Activated naive CD4-positive, alpha-beta T cell treated with anti-CD3 and anti-CD28 coated beads for 36 hours (primary cell): ENCODE measurements around the gene PFN3. TPM values are rescaled to one million over a fixed set of nuclear protein-coding genes. Genes with fewer than 3 reads are reported as not detected.
A peak's percentile ranks its signal among the peaks of the same experiment; 100 is the strongest.
"Not testable (repeated sequence)": the region's sequence is repeated elsewhere in the genome, so short reads cannot be mapped to it uniquely, and the experiment has no call there.

Experiments
- CTCF ChIA-PET: fragments of 350-600 bp; sonication (Branson Sonifier 250); formaldehyde crosslinking; loops from one replicate; lab custom pipeline; 2021; ENCODE audit warnings: antibody characterized with exemption; lab: Charles Lee
- DNase-seq: peaks from one replicate; pipeline ENCODE4 v3.0.0-alpha.2; 2020
- H3K27ac Mint-ChIP-seq: one replicate; pipeline ENCODE4 v1.8.0; 2021; ENCODE audit warnings: mild to moderate bottlenecking, mixed read lengths
- H3K27me3 Mint-ChIP-seq: one replicate; pipeline ENCODE4 v1.8.0; 2021; ENCODE audit warnings: low read depth, mixed read lengths
- H3K36me3 Mint-ChIP-seq: one replicate; pipeline ENCODE4 v1.8.0; 2021; ENCODE audit warnings: low read depth, mixed read lengths
- H3K4me1 Mint-ChIP-seq: one replicate; pipeline ENCODE4 v1.8.0; 2021; ENCODE audit warnings: low read depth, mixed read lengths
- H3K4me3 Mint-ChIP-seq: one replicate; pipeline ENCODE4 v1.8.0; 2021; ENCODE audit warnings: mild to moderate bottlenecking, moderate library complexity, mixed read lengths
- H3K9me3 Mint-ChIP-seq: one replicate; pipeline ENCODE4 v1.8.0; 2021; ENCODE audit warnings: mixed read lengths
- intact Hi-C: fragments of 100-400 bp; cut with micrococcal nuclease; formaldehyde crosslinking; loops from one replicate; pipeline ENCODE4 v1.15.1; 2023
- total RNA-seq, 2 experiments: library from RNA; stranded (reverse); gene quantifications; one replicate each; pipeline ENCODE4 v1.2.3, GENCODE V29; 2021

The PFN3 gene
- total RNA-seq, 2 experiments from 2014 or later = not detected

DNA sequence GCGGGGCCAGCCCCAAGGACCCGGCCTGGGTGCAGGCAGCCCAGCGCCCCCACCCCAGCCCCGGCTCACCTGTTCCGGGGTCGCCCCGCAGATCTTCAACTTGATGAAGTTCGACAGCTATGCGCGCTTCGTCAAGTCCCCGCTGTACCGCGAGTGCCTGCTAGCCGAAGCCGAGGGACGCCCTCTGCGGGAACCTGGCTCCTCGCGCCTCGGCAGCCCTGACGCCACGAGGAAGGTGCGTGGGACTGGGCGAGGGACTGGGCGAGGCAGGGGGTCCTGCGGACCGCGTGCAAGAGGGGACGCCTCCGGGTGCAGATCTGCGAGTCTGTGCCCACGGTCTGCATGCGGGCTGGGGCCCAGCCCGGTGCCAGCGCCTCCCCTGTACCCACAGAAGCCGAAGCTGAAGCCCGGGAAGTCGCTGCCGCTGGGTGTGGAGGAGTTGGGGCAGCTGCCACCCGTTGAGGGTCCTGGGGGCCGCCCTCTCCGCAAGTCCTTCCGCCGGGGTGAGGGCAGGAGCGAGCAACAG lies 33.1 kb downstream of the PFN3 start:
- CTCF ChIA-PET = interaction anchor here (0.6 to 2.0 kb wide), 4 partner anchors 14 to 88 kb away, joined by 3 to 5 read pairs (median 4); no protein-coding TSS in a partner anchor
- H3K27ac Mint-ChIP-seq = no peak overlapping the region
- peaks cover 72% of the 10 kb centered on the region for H3K4me1 Mint-ChIP-seq
- no peaks in the 10 kb centered on the region for H3K9me3 Mint-ChIP-seq
- DNase-seq = no peak
- H3K4me3 Mint-ChIP-seq = no peak overlapping the region
- no peaks in the 10 kb centered on the region for H3K27me3 Mint-ChIP-seq
- intact Hi-C loops = no loop called here
- peaks cover 21% of the 10 kb centered on the region for H3K36me3 Mint-ChIP-seq

GRCh38 chr5:177366528-177367322 lies 33.7 kb downstream of the PFN3 start:
- Mint-ChIP-seq H3K36me3 (peaks cover 19% of the 10 kb centered on the region), H3K27ac (peak overlapping the region; percentile 50), H3K9me3 (no peaks in the 10 kb centered on the region), H3K4me1 (peaks cover 73% of the 10 kb centered on the region), H3K27me3 (no peaks in the 10 kb centered on the region), H3K4me3 (no peak overlapping the region)
- intact Hi-C loops = no loop called here
- CTCF ChIA-PET = interaction anchor here (0.6 to 2.0 kb wide), 9 partner anchors 11 to 112 kb away, joined by 3 to 8 read pairs (median 4); no protein-coding TSS in a partner anchor
- DNase-seq = no peak

- H3K27ac Mint-ChIP-seq = no peak overlapping the region
- H3K4me1 Mint-ChIP-seq = peaks cover 74% of the 10 kb centered on the region
- peaks cover 16% of the 10 kb centered on the region for H3K36me3 Mint-ChIP-seq
- CTCF ChIA-PET = interaction anchor here (0.6 to 2.6 kb wide), 12 partner anchors 9 to 113 kb away, joined by 3 to 14 read pairs (median 5); no protein-coding TSS in a partner anchor
- no peak for DNase-seq
- no peak overlapping the region for H3K4me3 Mint-ChIP-seq
- H3K27me3 Mint-ChIP-seq = no peaks in the 10 kb centered on the region
- no peaks in the 10 kb centered on the region for H3K9me3 Mint-ChIP-seq
- intact Hi-C loops = loop anchor here (2.0 kb wide), 1 partner anchor 13 kb away; no protein-coding TSS in a partner anchor
Measured at GRCh38 chr5:177365845-177366527, 34.5 kb downstream of the PFN3 start.

DNA sequence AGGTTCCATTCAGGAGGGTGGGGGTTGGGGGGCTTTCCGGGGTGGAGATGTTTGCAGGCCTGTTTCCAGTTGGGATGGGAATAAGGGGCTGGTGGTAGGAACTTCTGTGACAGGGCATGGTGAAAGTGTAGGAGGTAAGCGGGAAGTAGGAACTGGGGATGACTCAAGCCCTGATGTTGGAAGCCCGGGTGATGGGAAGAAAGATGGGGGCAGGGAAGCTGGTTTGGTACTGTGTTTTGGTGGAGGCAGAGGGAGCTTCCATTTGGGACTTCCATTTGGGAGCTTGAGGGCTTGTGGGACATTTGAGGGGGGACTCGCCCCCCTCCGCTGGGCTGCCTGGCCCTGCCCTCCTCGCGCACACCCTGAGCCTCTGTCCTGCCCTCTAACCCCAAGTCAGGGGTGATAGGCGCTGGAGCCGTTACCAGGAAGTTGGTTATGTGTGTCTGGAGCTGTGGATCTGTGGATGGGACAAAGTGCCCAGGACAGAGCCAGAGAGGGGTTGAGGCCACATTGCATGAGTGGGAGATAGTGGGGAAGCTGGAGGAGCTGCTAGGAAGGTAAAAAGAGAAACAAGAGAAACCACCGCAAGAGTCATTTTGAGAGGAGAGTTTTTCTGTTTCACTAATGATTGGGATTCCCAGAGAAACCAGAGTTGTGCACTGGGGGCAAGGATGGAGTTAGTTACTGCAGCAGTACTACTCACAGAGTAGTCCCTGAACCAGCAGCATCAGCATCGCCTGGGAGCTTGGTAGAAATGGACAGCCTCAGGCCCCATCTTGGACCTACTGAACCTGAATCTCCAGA lies 36.1 kb downstream of the PFN3 start:
- CTCF ChIA-PET = interaction anchor here (1.0 to 2.6 kb wide), 10 partner anchors 9 to 46 kb away, joined by 3 to 14 read pairs (median 6); partner anchors contain the start of gene LMAN2
- Mint-ChIP-seq H3K9me3 (no peaks in the 10 kb centered on the region), H3K27ac (peak overlapping the region; percentile 71), H3K4me3 (peak overlapping the region; percentile 50), H3K4me1 (peaks cover 77% of the 10 kb centered on the region), H3K36me3 (peaks cover 15% of the 10 kb centered on the region), H3K27me3 (no peaks in the 10 kb centered on the region)
- peak; percentile 70 for DNase-seq
- intact Hi-C loops = loop anchor here (1.0 to 2.0 kb wide), 2 partner anchors 14 to 25 kb away; no protein-coding TSS in a partner anchor

DNA sequence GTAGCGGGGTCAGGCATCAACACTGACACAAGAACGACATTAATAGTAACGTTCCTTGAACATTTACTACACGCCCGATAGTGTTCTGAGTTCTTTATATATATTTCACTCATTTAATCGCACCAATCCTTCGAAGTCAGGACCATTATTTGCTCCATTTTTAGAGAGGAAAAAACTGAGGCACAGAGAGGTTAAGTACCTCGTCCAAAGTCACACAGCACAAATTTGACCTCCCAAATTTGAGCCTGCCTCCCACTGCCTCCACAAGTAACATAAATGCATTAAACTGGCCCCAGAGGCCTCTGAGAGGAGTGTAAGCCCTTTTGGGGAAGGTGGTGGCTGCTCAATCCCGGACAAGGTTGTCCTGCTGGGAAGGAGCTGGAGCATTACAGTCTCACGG lies 36.9 kb downstream of the PFN3 start:
- intact Hi-C loops = loop anchor here (1.0 to 2.0 kb wide), 4 partner anchors 9 to 63 kb away; partner anchors contain the start of genes GRK6 and LMAN2
- DNase-seq = no peak
- Mint-ChIP-seq H3K27me3 (no peaks in the 10 kb centered on the region), H3K4me3 (peak overlapping the region; percentile 75), H3K27ac (no peak overlapping the region), H3K4me1 (peaks cover 77% of the 10 kb centered on the region), H3K36me3 (peaks cover 8% of the 10 kb centered on the region), H3K9me3 (no peaks in the 10 kb centered on the region)
- CTCF ChIA-PET = interaction anchor here (1.0 to 2.6 kb wide), 5 partner anchors 8 to 39 kb away, joined by 3 to 14 read pairs (median 6); no protein-coding TSS in a partner anchor

DNA sequence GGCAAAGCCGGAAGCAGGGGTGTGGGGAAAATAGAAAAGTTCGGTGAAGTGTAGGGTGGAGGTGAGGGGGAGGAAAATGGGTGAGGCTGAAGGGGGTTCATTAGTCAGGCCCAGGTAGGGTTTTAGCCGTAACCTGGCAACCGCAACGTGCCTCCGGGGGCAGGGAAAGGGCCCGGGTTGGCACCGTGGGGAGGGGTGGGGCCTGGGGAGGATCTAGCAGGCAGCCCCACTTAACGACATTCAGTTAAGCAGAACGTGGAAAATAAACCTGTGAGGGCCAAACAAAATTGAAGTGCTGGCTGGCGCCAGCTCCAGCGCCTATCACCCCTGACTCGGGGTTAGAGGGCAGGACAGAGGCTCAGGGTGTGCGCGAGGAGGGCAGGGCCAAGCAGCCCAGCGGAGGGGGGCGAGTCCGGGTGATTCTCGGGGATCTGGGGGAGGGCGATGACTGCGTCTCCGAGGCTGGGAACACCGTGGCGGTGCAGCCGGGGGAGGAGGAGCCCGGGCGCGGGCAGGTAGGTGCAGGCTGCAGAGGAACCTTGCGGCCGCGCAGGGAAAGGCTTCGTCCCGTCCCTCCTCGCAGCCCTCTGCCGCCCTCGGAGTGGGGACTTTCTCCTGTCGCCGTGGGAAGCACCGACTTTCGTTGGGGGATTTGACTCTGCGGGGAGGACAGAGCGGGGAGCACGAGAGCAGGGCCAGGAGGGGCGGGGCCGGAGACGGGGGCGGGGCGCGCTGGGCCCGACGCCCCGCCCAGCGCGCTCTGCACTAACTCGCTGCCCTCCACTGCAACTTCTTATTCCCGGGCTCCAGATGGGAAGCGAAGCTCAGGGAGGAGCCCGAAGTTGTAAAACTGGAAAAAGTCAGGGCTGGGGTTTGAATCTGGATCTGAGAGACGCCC lies 37.6 kb downstream of the PFN3 start:
- peak; percentile 89 for DNase-seq
- intact Hi-C loops = loop anchor here (1.0 to 2.0 kb wide), 4 partner anchors 9 to 64 kb away; partner anchors contain the start of genes GRK6 and LMAN2
- H3K4me3 Mint-ChIP-seq = peak overlapping the region; percentile 75
- peak overlapping the region; percentile 84 for H3K27ac Mint-ChIP-seq
- H3K27me3 Mint-ChIP-seq = no peaks in the 10 kb centered on the region
- peaks cover 74% of the 10 kb centered on the region for H3K4me1 Mint-ChIP-seq
- CTCF ChIA-PET = interaction anchor here (0.5 to 2.6 kb wide), 10 partner anchors 7 to 91 kb away, joined by 3 to 14 read pairs (median 4); no protein-coding TSS in a partner anchor
- no peaks in the 10 kb centered on the region for H3K9me3 Mint-ChIP-seq
- peaks cover 5% of the 10 kb centered on the region for H3K36me3 Mint-ChIP-seq

GRCh38 chr5:177362292-177362609 lies 38.2 kb downstream of the PFN3 start:
- H3K27me3 Mint-ChIP-seq = no peaks in the 10 kb centered on the region
- H3K4me3 Mint-ChIP-seq = peak overlapping the region; percentile 75
- peaks cover 79% of the 10 kb centered on the region for H3K4me1 Mint-ChIP-seq
- H3K9me3 Mint-ChIP-seq = no peaks in the 10 kb centered on the region
- peaks cover 5% of the 10 kb centered on the region for H3K36me3 Mint-ChIP-seq
- intact Hi-C loops = loop anchor here (2.0 kb wide), 2 partner anchors 49 to 65 kb away; partner anchors contain the start of gene GRK6
- H3K27ac Mint-ChIP-seq = peak overlapping the region; percentile 59
- CTCF ChIA-PET = interaction anchor here (0.5 to 6.3 kb wide), 11 partner anchors 9 to 248 kb away, joined by 3 to 50 read pairs (median 5); no protein-coding TSS in a partner anchor
- no peak for DNase-seq

DNA sequence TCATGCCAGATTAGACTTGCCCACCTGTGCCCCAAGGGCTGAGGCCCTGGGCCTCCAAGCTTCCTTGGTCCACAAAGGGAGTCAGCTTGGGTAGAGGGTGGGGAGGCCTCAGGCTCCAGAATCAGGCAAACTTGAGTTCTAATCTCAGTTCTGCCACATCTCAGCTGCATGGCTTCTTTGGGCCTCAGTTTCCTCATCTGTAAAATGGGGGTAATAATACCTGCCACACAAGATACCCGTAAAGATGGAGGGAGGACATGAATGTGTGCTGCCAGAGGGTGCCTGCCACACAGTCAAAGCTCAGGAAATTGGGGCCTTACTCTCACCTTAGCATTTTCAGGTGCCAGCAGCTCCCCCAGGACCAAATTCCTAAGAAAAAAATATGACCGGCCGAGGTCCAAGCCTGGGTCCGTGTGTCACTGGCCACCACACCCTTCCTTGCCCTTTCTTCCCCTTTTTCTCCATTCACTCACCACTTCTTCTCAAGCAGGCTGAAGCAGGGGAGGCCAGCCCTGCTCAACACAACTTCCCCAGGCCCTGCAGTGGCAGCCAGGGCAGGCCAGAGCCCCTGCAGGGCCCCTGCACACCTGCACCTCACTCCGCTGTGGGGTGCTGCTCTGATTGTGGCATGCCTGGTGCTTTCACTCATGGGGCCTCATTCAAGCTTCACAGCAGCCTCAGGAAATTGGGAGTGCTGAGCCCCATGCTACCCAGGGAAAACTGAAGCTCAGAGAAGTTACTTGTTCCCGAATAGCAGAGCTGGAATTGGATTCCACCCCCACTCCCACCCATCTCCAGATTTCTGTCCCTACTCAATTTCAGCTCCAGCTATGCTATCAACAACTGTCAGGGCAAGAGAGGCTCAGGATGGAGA lies 38.8 kb downstream of the PFN3 start:
- peak overlapping the region; percentile 75 for H3K4me3 Mint-ChIP-seq
- peaks cover 85% of the 10 kb centered on the region for H3K4me1 Mint-ChIP-seq
- DNase-seq = peak; percentile 43
- peaks cover 3% of the 10 kb centered on the region for H3K36me3 Mint-ChIP-seq
- H3K27ac Mint-ChIP-seq = peak overlapping the region; percentile 59
- intact Hi-C loops = loop anchor here (2.0 kb wide), 2 partner anchors 49 to 65 kb away; partner anchors contain the start of gene GRK6
- no peaks in the 10 kb centered on the region for H3K27me3 Mint-ChIP-seq
- no peaks in the 10 kb centered on the region for H3K9me3 Mint-ChIP-seq
- CTCF ChIA-PET = interaction anchor here (0.5 to 6.3 kb wide), 16 partner anchors 10 to 248 kb away, joined by 3 to 50 read pairs (median 4); no protein-coding TSS in a partner anchor

DNA sequence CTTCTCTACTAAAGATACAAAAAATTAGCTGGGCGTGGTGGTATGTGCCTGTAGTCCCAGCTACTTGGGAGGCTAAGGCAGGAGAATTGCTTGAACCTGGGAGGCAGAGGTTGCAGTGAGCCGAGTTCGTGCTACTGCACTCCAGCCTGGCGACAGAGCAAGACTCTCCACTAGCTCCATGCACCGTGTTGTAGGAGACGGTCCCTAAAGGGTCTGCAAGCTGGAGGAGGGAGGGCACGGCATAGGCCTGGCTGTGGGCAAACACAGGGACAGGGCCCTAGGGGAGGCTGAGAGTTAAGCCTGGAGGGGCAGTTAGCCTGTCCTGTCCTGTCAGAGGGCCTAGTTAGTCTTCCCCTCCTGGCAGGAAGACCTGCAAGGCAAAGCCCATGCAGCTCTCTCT lies 39.7 kb downstream of the PFN3 start:
- H3K4me3 Mint-ChIP-seq, H3K9me3 Mint-ChIP-seq, H3K36me3 Mint-ChIP-seq, H3K27me3 Mint-ChIP-seq, intact Hi-C loops, H3K27ac Mint-ChIP-seq, DNase-seq: not testable (repeated sequence)
- H3K4me1 Mint-ChIP-seq = peaks cover 89% of the 10 kb centered on the region
- CTCF ChIA-PET = interaction anchor here (0.8 to 6.3 kb wide), 12 partner anchors 9 to 247 kb away, joined by 3 to 50 read pairs (median 4); no protein-coding TSS in a partner anchor

DNA sequence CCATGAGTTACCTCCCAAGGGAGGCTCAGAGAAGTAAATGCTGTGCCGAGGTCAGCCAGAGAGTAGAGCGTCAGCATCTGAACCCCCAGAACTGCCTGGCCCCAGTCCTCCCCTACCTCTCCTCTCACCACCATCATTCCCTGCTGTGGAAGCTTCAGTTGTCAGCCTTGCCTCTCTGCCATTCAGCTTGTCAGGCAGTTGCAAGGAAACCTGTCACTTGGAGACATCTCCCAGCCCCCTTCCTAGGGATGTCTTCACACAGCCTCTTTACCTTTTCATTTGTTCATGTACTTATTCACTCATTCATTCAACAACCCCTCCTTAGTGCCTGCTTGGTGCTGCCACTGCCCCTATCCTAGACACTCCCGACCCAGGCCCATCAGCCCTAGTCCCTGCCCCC lies 40.6 kb downstream of the PFN3 start:
- Mint-ChIP-seq H3K27ac (peak overlapping the region; percentile 87), H3K4me3 (peak overlapping the region; percentile 88), H3K9me3 (peaks cover 7% of the 10 kb centered on the region), H3K4me1 (peaks cover 82% of the 10 kb centered on the region), H3K27me3 (no peaks in the 10 kb centered on the region), H3K36me3 (no peaks in the 10 kb centered on the region)
- no peak for DNase-seq
- intact Hi-C loops = loop anchor here (5.0 kb wide), 1 partner anchor 228 kb away; the partner anchor contains the start of gene NSD1
- CTCF ChIA-PET = interaction anchor here (0.5 to 6.3 kb wide), 4 partner anchors 11 to 24 kb away, joined by 3 to 50 read pairs (median 4); no protein-coding TSS in a partner anchor
